HAP-1 (cell line): ENCODE measurements around the gene ODF4.

ENCODE experiments used
- DNase-seq, 2 experiments: peaks; one replicate each; pipeline ENCODE4 v3.0.0-alpha.2; 2016 to 2020; ENCODE audit warnings: low spot score in 2 of 2
- H3K27me3 ChIP-seq: fragments of 250-450 bp; sonication (Bioruptor Pico); 2 replicates; pipeline ENCODE4 v1.5.1; 2020; ENCODE audit warnings: low read depth, mild to moderate bottlenecking, moderate library complexity
- H3K36me3 ChIP-seq: fragments of 250-450 bp; sonication (Bioruptor Pico); replicated peaks from 2 replicates; pipeline ENCODE4 v1.5.1; 2020; ENCODE audit warnings: mild to moderate bottlenecking
- H3K4me1 ChIP-seq: fragments of 250-450 bp; sonication (Bioruptor Pico); 2 replicates; pipeline ENCODE4 v1.5.1; 2020; ENCODE audit warnings: mild to moderate bottlenecking
- H3K4me3 ChIP-seq: fragments of 250-450 bp; sonication (Bioruptor Pico); 2 replicates; pipeline ENCODE4 v1.5.1; 2020; ENCODE audit warnings: mild to moderate bottlenecking, moderate library complexity
- H3K9me3 ChIP-seq: fragments of 250-450 bp; sonication (Bioruptor Pico); 2 replicates; pipeline ENCODE4 v1.5.1; 2020; ENCODE audit warnings: mild to moderate bottlenecking, moderate library complexity
- in situ Hi-C: fragments of 300-500 bp; cut with MboI; formaldehyde crosslinking; loops from 3 replicates; pipeline ENCODE4 v1.14.3; 2020; ENCODE audit warnings: low sequenced_read_pairs, inconsistent platforms, mixed read lengths

The ODF4 gene

DNA sequence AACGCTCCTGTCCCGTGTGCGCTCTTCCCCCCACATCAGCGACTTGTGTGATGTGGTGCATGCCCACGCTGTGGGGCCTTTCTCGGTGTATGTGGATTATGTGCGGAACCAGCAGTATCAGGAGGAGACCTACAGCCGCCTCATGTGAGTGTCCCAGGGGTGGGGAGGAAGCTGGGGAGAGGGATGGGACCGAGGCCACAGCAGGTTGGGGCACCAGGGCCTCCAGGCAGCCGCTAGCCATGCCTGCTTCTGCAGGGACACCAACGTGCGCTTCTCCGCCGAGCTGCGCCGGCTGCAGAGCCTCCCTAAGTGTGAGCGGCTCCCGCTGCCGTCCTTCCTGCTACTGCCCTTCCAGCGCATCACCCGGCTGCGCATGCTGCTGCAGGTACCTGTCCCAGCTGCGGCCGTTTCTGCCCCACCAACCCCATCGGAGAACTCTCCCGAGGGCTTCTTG, 23.8 kb upstream of the ODF4 start:
- H3K9me3 ChIP-seq: no peaks in the 10 kb centered on the region
- no peak overlapping the region for H3K4me3 ChIP-seq
- DNase-seq: no peak
- H3K4me1 ChIP-seq: no peaks in the 10 kb centered on the region
- no peaks in the 10 kb centered on the region for H3K36me3 ChIP-seq
- in situ Hi-C loops: no loop called here
- H3K27me3 ChIP-seq: 0 out of 2 replicates have a peak, but pooled peaks cover 4% of the 10 kb centered on the region

- no peaks in the 10 kb centered on the region for H3K9me3 ChIP-seq
- H3K36me3 ChIP-seq: no peaks in the 10 kb centered on the region
- no peak overlapping the region for H3K4me3 ChIP-seq
- H3K27me3 ChIP-seq: 0 out of 2 replicates have a peak, but pooled peaks cover 4% of the 10 kb centered on the region
- no peaks in the 10 kb centered on the region for H3K4me1 ChIP-seq
- in situ Hi-C loops: no loop called here
- DNase-seq: no peak
Observed at GRCh38 chr17:8318010-8318935, 21.4 kb upstream of the ODF4 start.

GRCh38 chr17:8320262-8320661, 19.4 kb upstream of the ODF4 start:
- H3K4me1 ChIP-seq: no peaks in the 10 kb centered on the region
- no peaks in the 10 kb centered on the region for H3K36me3 ChIP-seq
- no peaks in the 10 kb centered on the region for H3K9me3 ChIP-seq
- H3K27me3 ChIP-seq: no peaks in the 10 kb centered on the region
- in situ Hi-C loops: no loop called here
- DNase-seq: no peak
- no peak overlapping the region for H3K4me3 ChIP-seq

DNA sequence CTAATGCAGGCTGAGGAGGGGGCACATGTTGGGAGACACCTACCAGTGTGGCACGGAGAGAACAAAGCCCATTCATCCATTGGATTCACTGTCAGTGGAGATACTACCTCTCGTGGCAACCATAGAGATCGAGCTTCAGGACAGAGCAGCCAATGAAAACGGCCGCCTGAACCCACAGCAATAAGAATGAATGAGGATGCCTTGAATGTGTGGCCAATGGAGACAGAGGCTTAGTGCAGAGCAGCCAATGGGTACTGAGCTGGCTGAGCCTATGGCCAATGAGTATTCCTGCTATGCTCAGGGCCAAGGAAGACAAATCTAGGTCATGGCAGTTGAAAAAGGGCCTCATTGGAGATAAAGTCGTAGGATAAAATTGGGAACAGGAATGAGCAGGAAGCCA, 18.6 kb upstream of the ODF4 start:
- no peaks in the 10 kb centered on the region for H3K4me1 ChIP-seq
- in situ Hi-C loops: no loop called here
- H3K4me3 ChIP-seq: no peak overlapping the region
- no peaks in the 10 kb centered on the region for H3K27me3 ChIP-seq
- DNase-seq: no peak
- H3K9me3 ChIP-seq: no peaks in the 10 kb centered on the region
- no peaks in the 10 kb centered on the region for H3K36me3 ChIP-seq

GRCh38 chr17:8322061-8322460, 17.6 kb upstream of the ODF4 start:
- no peak for DNase-seq
- in situ Hi-C loops: no loop called here
- Histone ChIP-seq H3K4me3 (no peak overlapping the region), H3K9me3 (no peaks in the 10 kb centered on the region), H3K4me1 (peaks cover 7% of the 10 kb centered on the region), H3K36me3 (no peaks in the 10 kb centered on the region), H3K27me3 (no peaks in the 10 kb centered on the region)

- in situ Hi-C loops: no loop called here
- Histone ChIP-seq H3K4me1 (peaks cover 8% of the 10 kb centered on the region), H3K9me3 (no peaks in the 10 kb centered on the region), H3K4me3 (no peak overlapping the region), H3K27me3 (no peaks in the 10 kb centered on the region), H3K36me3 (no peaks in the 10 kb centered on the region)
- DNase-seq: no peak
Observed at GRCh38 chr17:8324132-8324531, 15.5 kb upstream of the ODF4 start.

DNA sequence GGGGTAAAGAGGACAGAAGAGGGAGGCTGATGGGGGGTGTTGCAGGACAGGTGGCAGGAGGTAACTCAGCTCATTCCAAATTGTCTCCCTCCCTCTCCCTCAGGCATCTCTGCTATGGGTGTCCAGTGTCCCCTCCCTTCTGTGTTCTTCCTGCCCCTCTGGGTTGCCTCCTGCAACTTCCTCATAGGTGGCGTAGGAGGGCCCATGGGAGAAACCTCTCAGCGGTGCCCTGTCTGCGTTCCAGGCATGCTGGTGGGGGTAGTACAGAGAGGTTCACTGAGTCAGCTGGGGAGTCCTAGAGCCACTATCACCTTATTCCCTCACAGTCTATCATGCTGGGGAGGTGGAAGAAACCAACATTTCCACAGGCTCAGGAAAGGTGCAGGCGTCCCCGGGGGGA, 14.7 kb upstream of the ODF4 start:
- Histone ChIP-seq H3K4me3 (no peak overlapping the region), H3K9me3 (no peaks in the 10 kb centered on the region), H3K27me3 (no peaks in the 10 kb centered on the region), H3K36me3 (no peaks in the 10 kb centered on the region), H3K4me1 (peaks cover 8% of the 10 kb centered on the region)
- in situ Hi-C loops: no loop called here
- DNase-seq: no peak

DNA sequence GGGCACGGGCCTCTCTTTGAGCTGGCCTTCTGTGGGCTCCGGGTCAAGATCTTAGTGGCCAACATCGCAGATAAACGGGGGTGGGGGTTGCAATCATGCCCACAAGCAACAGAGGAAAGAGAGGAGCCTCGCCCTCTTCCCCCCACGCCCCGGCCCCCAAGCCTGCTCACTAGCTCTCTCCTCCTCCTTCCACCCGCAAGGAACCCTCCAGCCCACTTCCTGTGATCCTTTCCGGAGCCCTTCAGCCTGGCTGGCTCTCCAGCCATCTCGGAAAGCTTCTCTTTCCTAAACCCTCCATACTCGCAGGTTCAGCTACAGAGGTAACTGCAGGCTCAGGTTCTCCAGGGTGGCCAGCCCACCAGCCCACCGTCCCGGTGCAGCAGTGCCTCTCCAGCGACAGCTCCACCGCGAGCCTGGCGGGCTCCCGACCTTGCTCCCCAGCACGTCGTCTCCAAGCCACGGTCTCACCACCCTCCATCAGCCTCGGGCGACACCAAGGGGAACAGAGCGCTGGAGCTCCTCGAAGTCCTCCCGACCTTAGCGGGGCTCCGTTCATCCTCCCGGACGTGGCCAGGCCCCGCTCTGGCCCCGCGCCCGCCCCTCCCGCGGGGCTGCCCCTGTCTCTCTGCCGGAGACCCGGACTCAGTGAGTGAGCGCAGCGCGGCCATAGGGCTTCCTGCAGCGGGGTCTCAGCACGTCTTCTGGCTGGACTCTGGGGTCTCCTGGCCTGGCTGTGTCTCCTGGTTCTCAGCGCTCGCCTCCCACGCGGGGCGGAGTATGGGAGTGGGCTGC, 12.9 kb upstream of the ODF4 start:
- Histone ChIP-seq H3K9me3 (no peaks in the 10 kb centered on the region), H3K27me3 (no peaks in the 10 kb centered on the region), H3K4me3 (peak overlapping the region; percentile 15), H3K4me1 (peaks cover 8% of the 10 kb centered on the region), H3K36me3 (no peaks in the 10 kb centered on the region)
- DNase-seq: peak in 1 of 2 experiments; percentile 41
- in situ Hi-C loops: no loop called here

- no peaks in the 10 kb centered on the region for H3K27me3 ChIP-seq
- peaks cover 8% of the 10 kb centered on the region for H3K4me1 ChIP-seq
- H3K9me3 ChIP-seq: no peaks in the 10 kb centered on the region
- in situ Hi-C loops: no loop called here
- H3K36me3 ChIP-seq: no peaks in the 10 kb centered on the region
- no peak for DNase-seq
- H3K4me3 ChIP-seq: no peak overlapping the region; the same call in 1 of the 2 replicates
Observed at GRCh38 chr17:8327303-8327649, 12.4 kb upstream of the ODF4 start.

- DNase-seq: no peak
- no peaks in the 10 kb centered on the region for H3K9me3 ChIP-seq
- H3K27me3 ChIP-seq: no peaks in the 10 kb centered on the region
- peaks cover under 1% of the 10 kb centered on the region for H3K4me1 ChIP-seq
- in situ Hi-C loops: no loop called here
- H3K4me3 ChIP-seq: no peak overlapping the region
- no peaks in the 10 kb centered on the region for H3K36me3 ChIP-seq
Observed at GRCh38 chr17:8332128-8332527, 7.5 kb upstream of the ODF4 start.

DNA sequence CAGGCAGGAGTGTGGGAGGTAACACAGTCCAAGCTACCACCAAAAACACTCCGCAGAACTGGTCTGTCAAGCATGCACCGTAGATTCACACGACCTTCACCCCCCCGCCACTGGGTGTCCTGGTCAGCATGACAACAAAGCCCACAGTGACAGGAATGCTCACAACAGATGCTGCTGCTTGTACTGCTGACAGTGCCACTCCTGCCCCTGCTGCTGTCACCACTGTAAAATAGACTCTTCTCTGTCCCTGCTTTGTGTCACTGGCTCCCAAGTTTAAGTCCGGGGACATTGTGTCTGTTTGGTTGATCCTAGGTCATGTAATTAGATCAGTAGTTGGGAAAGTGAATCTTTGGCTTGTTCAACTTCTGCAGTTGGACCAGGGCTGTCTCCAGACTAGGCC, 7.0 kb upstream of the ODF4 start:
- Histone ChIP-seq H3K9me3 (no peaks in the 10 kb centered on the region), H3K27me3 (no peaks in the 10 kb centered on the region), H3K4me3 (no peak overlapping the region), H3K4me1 (peaks cover under 1% of the 10 kb centered on the region), H3K36me3 (no peaks in the 10 kb centered on the region)
- in situ Hi-C loops: no loop called here
- DNase-seq: no peak

DNA sequence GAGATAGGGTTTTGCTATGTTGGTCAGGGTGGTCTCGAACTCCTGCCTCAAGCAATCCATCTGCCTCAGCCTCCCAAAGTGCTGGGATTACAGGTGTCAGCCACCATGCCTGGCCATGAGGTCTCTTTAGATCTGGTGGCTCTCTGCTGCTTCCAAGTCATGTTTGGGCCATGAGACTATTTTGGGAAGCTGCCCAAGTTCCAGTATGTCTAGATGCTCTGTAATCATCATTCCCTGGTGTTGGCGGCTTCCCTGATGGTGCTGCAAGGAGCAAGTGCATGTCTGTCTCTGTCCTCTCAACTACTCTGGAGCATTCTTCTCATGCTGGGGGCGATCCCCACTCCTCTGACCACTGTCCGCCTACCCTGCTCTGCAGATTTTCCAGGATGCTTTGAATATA, 6.4 kb upstream of the ODF4 start:
- Histone ChIP-seq H3K27me3 (no peaks in the 10 kb centered on the region), H3K4me1 (peaks cover 7% of the 10 kb centered on the region)
- in situ Hi-C loops: no loop called here

GRCh38 chr17:8337802-8338752, 1.6 kb upstream of the ODF4 start:
- no peak for DNase-seq
- Histone ChIP-seq H3K36me3 (no peaks in the 10 kb centered on the region), H3K27me3 (no peaks in the 10 kb centered on the region), H3K9me3 (no peaks in the 10 kb centered on the region), H3K4me3 (no peak overlapping the region), H3K4me1 (peaks cover 14% of the 10 kb centered on the region)
- in situ Hi-C loops: no loop called here

More for the DNA sequence above, 6.4 kb upstream of the ODF4 start:
- H3K9me3 ChIP-seq: no peaks in the 10 kb centered on the region
- no peaks in the 10 kb centered on the region for H3K36me3 ChIP-seq
- DNase-seq: no peak
- H3K4me3 ChIP-seq: no peak overlapping the region
